ENCODE results near the gene CTNND2. TPM values are rescaled to one million over a fixed set of nuclear protein-coding genes. Genes with fewer than 3 reads are reported as not detected.

The CTNND2 gene
- total and polyA plus RNA-seq, 10 donors: 0.93 to 51.0 (median 21.5) TPM

- Histone ChIP-seq H3K4me1 (no peaks in the 10 kb centered on the region), H3K27me3 (replicated peaks in 1 of 7) (peaks cover 0 to 6% (median 0%) of the 10 kb centered on the region in 7 donors), H3K27ac (no peak overlapping the region), H3K9me3 (peaks cover 0 to 43% (median 24%) of the 10 kb centered on the region in 8 donors), H3K36me3 (no peaks in the 10 kb centered on the region), H3K4me3 (no peak overlapping the region)
- intact Hi-C loops (cut with DNase I; ENCODE audit: low total_unique reads): no loop called here
- TF ChIP-seq CTCF (IDR thresholded peaks at IDR 0.05 in 8 of 11, conservative IDR thresholded peaks at IDR 0.05 in 3 of 11) (no peak), POLR2A (IDR thresholded peaks at IDR 0.05) (no peak), POLR2AphosphoS5 (IDR thresholded peaks at IDR 0.05) (no peak)
- no peak for DNase-seq
These were observed 976.6 kb downstream of the CTNND2 start for GRCh38 chr5:10927608-10928007.

GRCh38 chr5:10923310-10923709 lies 980.9 kb downstream of the CTNND2 start:
- Histone ChIP-seq H3K27ac (no peak overlapping the region), H3K27me3 (replicated peaks in 1 of 7) (peaks cover 0 to 6% (median 0%) of the 10 kb centered on the region in 7 donors), H3K36me3 (no peaks in the 10 kb centered on the region), H3K4me3 (no peak overlapping the region), H3K9me3 (peaks cover 0 to 22% (median 17%) of the 10 kb centered on the region in 8 donors), H3K4me1 (no peaks in the 10 kb centered on the region)
- intact Hi-C loops (cut with DNase I; ENCODE audit: low total_unique reads): no loop called here
- DNase-seq: no peak
- WGBS, 5 donors: 65 to 80% (median 71%) methylated on average over 3 of the region's 3 CpGs
- TF ChIP-seq POLR2A (IDR thresholded peaks at IDR 0.05) (no peak), POLR2AphosphoS5 (IDR thresholded peaks at IDR 0.05) (no peak), CTCF (IDR thresholded peaks at IDR 0.05 in 8 of 11, conservative IDR thresholded peaks at IDR 0.05 in 3 of 11) (no peak)

Small RNA genes within 50 kb of the gene (small RNA-seq; reads per million reads assigned to genes)
- gene RNU6-429P: 0 reads per million in 4 donors
